ENCODE results near the gene LRRC7. TPM values are rescaled to one million over a fixed set of nuclear protein-coding genes. Genes with fewer than 3 reads are reported as not detected.

Gene LRRC7
- 159 TPM for total RNA-seq

- FAIRE-seq: no peak
Observed at GRCh38 chr1:69567652-69568420, at the start of gene LRRC7. TSS of gene LRRC7 (plus strand) at chr1:69567922. CDS start at chr1:69568640, 718 bp downstream.

GRCh38 chr1:69519006-69519405 is 48.7 kb upstream of the LRRC7 start:
- FAIRE-seq: no peak
- DNase-seq (ENCODE audit: low spot score in 2 of 2): no peak

More at GRCh38 chr1:69567652-69568420, at the start of gene LRRC7:
- peak; percentile 32 to 64 for DNase-seq (ENCODE audit: low spot score in 2 of 2)

DNA sequence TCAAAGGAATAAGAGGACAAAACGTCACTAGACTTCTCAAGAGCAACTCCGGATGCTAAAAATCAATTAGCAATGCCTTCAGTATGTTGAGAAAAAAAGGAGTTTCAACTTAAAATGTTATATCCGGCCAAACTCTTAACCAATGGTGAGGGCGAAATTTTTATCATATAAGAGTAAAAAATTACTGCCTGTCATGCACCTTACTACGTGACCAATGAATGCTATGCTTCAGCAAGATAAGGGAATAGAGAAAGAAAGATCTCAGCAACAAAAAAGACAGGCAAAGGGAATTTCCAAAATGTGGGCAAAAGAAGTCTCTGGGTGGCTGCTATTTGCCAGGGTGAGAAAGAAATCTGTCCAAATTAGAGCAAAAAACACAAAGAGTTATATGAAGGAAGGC is 47.4 kb upstream of the LRRC7 start:
- no peak for FAIRE-seq
- no peak for DNase-seq (ENCODE audit: low spot score in 2 of 2)

DNA sequence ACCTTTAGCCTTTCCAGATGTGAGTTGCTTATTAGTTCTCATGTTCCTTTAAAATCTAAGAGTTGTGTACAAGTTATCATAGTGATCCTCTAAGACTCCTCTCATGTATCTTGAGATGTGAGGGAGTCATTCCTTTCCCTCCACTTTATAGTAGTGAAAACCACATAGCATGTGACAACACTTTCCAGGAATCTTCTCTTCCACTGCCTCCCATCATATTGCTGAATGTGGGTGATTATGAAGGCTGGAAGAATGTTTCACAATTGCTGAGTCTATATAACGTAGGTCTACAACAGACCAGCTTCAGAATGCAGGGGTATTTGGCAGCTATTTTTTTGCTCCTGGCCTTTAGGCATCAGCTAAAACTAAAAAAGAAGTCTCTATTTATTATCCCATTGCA is 44.7 kb upstream of the LRRC7 start:
- DNase-seq (ENCODE audit: low spot score in 2 of 2) (no peak), FAIRE-seq (no peak)

GRCh38 chr1:69523461-69523860 is 44.3 kb upstream of the LRRC7 start:
- FAIRE-seq (no peak), DNase-seq (ENCODE audit: low spot score in 2 of 2) (no peak)

DNA sequence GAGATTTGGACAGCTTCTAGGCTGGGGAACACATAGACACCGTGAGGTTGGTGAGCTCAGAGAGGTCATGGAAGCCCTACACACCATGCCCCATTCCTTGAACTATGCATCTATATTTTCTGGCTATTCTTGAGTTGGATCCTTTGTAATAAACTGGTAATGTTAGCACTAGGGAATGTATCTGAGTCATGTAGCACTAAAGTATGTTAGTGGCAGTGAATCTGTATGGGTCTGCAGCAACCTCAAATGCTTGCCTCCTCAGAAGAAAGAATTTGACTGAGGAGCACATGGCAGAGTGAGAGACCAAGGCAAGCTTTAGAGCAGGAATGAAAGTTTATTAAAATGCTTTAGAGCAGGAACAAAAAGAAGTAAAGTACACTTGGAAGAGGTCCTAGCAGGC is 43.7 kb upstream of the LRRC7 start:
- DNase-seq (ENCODE audit: low spot score in 2 of 2) (no peak), FAIRE-seq (no peak)

- FAIRE-seq: no peak
- no peak for DNase-seq (ENCODE audit: low spot score in 2 of 2)
Observed at GRCh38 chr1:69527273-69527672, 40.4 kb upstream of the LRRC7 start.

DNA sequence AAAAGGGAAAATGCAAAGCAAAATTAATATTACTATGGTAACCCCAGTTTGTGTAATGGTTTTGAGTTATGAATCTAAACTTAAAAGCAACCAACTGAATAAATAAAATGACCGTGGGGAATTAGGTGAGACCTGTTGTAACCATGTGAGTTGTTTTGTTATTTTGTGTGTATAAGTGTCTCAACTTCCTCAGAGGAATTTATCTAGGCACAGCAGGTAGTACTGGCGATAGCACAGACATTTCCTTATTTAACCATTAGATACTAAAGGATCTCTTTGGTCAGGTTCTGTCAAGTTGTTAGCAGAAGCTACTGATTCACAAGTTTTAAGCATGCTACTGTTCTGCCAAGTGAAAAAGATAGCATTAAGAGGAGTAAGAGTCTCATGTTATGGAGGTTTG is 39.3 kb upstream of the LRRC7 start:
- DNase-seq (ENCODE audit: low spot score in 2 of 2): no peak
- FAIRE-seq: no peak

DNA sequence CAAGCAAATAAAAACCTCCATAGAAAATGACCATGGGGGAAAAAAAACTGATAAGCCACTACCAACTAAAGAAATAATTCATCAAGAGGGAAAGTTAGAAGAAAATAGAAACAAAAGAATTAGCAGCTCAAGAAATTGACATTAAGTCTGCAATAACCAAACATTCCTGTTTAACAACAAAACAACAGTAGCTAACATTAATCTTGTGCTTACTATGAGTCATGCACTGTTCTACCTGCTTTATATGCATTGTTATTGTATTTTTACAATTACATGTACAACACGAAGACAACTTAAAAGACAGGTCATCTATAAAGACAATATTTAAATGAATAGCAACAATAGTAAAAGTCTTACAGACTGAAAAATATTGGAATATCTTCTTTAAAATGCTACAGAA is 34.4 kb upstream of the LRRC7 start:
- no peak for DNase-seq (ENCODE audit: low spot score in 2 of 2)
- no peak for FAIRE-seq

GRCh38 chr1:69534829-69535228 is 32.9 kb upstream of the LRRC7 start:
- FAIRE-seq (no peak), DNase-seq (ENCODE audit: low spot score in 2 of 2) (no peak)

GRCh38 chr1:69535490-69535889 is 32.2 kb upstream of the LRRC7 start:
- no peak for FAIRE-seq

DNA sequence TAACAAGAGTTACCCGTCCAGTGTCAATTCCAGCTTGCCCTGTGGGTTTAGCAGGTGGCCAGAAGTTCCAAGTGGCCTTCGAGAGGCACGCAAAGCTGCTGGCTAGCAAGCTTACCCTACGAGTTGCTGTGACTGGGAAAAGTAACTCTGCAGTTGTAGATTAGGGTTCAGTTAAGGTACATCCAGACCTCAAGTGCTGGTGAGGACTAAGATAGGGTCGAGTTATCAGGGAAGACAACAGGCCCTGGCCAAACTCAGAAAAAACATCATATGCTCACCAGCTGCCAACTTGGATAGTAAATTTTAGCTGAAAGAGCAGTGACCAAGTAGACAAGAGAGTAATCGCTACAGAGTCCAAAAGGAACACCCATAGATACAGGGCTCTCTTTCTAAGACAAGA is 27.7 kb upstream of the LRRC7 start:
- FAIRE-seq (no peak), DNase-seq (ENCODE audit: low spot score in 2 of 2) (no peak)

More at GRCh38 chr1:69535490-69535889, 32.2 kb upstream of the LRRC7 start:
- DNase-seq (ENCODE audit: low spot score in 2 of 2): no peak

GRCh38 chr1:69551476-69552324 is 16.0 kb upstream of the LRRC7 start:
- DNase-seq (ENCODE audit: low spot score in 2 of 2): no peak
- no peak for FAIRE-seq

DNA sequence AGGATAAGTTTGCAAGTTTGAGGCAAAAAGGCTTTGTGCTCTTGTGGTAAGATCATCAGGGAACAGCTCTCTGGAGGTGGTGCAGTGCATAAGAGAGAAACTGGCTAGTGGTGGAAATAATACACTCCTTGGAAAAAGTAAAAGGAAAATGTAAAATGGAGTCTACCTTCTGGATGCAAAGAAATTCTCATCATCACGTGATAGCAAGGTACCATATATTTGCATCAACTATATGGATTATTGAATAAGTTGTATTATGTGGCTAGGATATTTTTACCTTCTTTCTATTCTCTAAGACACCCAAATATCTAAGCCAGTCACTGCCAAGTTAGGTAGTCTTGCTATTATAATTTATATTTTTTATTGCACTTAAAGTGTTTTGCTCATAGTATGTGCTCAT is 14.0 kb upstream of the LRRC7 start:
- no peak for DNase-seq (ENCODE audit: low spot score in 2 of 2)
- FAIRE-seq: no peak

GRCh38 chr1:69568421-69569174 is 876 bp downstream of the LRRC7 start:
- FAIRE-seq (no peak), DNase-seq (ENCODE audit: low spot score in 2 of 2) (peak; percentile 9 to 26)

DNA sequence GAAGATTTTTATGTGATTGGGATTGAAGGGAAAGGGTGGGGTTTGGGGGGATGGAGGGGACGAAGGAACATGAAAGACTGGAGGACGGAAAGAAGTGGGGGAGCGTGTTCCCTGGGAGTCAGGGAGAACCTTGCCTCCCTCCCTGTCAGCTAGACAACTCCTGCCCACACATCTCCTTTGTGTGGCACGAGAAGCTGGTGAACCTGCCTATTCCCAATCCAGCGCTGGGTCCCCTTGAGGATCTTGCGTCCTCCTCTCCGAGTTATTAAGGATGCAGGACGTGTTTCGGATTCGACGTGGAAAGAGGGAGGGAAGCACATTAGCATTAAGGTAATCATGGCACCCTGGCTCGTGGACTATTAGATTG is 1.4 kb downstream of the LRRC7 start:
- DNase-seq (ENCODE audit: low spot score in 2 of 2) (peak in 1 of 2 donors; percentile 6), FAIRE-seq (no peak)

GRCh38 chr1:69569576-69570328 is 2.0 kb downstream of the LRRC7 start:
- peak in 1 of 2 donors; percentile 5 for DNase-seq (ENCODE audit: low spot score in 2 of 2)

GRCh38 chr1:69570356-69570755 is 2.6 kb downstream of the LRRC7 start:
- DNase-seq (ENCODE audit: low spot score in 2 of 2) (no peak), FAIRE-seq (no peak)

More at GRCh38 chr1:69569576-69570328, 2.0 kb downstream of the LRRC7 start:
- no peak for FAIRE-seq

- DNase-seq (ENCODE audit: low spot score in 2 of 2) (no peak), FAIRE-seq (no peak)
Observed at GRCh38 chr1:69572921-69573320, 5.2 kb downstream of the LRRC7 start.

GRCh38 chr1:69573911-69574310 is 6.2 kb downstream of the LRRC7 start:
- no peak for FAIRE-seq

More at GRCh38 chr1:69573911-69574310, 6.2 kb downstream of the LRRC7 start:
- DNase-seq (ENCODE audit: low spot score in 2 of 2): no peak
